GM12892 (cell line): ENCODE data around the gene METTL21A.

Source experiments
- POLR2A ChIP-seq: IDR thresholded peaks from 2 replicates; pipeline ENCODE4 v1.6.1; 2011; ENCODE audit warnings: low read depth, low read length, control low read depth
- POLR2AphosphoS5 ChIP-seq: IDR thresholded peaks from 2 replicates; pipeline ENCODE4 v1.6.1; 2011; ENCODE audit warnings: low read depth, low read length, control low read depth
- TAF1 ChIP-seq: IDR thresholded peaks from 2 replicates; pipeline ENCODE4 v1.6.1; 2011; ENCODE audit warnings: low read depth, mild to moderate bottlenecking, control low read depth, low read length, borderline replicate concordance

DNA sequence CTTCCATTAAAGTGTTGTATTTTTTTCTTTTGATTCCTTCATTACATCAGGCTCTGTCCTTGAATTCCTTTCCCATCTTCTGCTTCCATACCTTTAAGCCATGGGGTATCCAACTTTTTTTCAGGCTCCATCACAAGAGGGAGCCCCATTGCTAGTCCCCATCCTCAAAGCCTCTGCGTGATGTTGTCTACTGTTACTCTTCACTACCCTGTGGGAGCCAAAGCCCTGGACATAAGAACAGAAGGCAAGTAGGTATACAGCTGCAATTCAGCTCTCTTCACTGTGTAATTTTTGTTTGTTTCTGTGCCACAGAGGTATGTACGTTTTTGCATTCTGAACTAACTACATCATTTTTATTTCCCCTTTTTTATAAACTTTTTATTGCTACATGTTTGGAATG, 49.6 kb upstream of the METTL21A start:
- TF ChIP-seq POLR2A, result no peak
- no peak for TF ChIP-seq POLR2AphosphoS5
- TF ChIP-seq TAF1, result no peak
